VCaP (cell line): ENCODE results near the gene ISM2.
"Not testable (repeated sequence)": the region's sequence is repeated elsewhere in the genome, so short reads cannot be mapped to it uniquely, and the experiment has no call there.

Source experiments
- H3K27ac ChIP-seq: fragments of 450-650 bp; 2 replicates; pipeline ENCODE4 v1.5.1; 2017
- CTCF ChIP-seq: fragments of 450-650 bp; conservative IDR thresholded peaks from 2 replicates; pipeline ENCODE4 v1.5.1; 2017; ENCODE audit warnings: mild to moderate bottlenecking, moderate library complexity

ISM2 gene

DNA sequence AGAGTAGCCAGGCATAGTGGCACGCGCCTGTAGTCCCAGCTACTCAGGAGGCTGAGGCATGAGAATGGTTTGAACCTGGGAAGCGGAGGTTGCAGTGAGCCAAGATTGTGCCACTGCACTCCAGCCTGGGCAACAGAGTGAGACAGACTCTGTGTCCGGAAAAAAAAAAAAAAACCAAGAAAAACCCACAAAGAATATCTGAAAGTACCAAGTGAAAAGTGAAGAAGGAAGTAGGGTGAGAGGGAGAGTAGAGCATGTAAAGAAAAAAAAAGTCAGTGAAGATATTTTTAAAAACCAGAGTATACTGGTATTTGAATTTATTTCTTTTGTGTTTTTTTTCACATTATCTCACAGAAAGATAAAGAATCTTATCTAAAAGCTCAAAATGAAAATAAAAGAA lies 43.3 kb upstream of the ISM2 start:
- peak overlapping the region; percentile 69 for H3K27ac ChIP-seq
- TF ChIP-seq CTCF: no peak

- H3K27ac ChIP-seq: peak overlapping the region; percentile 32; the same call in 1 of the 2 replicates
Observed at GRCh38 chr14:77536951-77537350, 38.3 kb upstream of the ISM2 start.

DNA sequence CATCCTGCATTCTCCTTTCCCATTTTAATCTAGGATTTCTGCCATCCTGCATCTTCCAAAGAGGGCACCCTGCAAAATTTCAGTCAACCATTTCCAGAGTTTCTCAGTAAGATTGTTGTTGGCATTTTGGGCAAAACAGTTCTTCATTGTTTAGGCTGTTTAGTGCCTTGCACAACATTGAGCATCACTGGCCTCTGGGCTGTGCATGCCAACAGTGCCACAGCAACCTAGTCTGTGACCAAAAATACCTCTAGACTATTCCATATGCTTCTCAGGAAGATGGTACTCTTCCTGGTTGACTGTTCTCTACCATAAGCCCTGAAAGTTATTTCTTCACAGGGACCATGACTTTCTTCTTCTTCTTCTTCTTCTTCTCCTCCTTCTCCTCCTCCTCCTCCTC lies 32.5 kb upstream of the ISM2 start:
- TF ChIP-seq CTCF: no peak
- H3K27ac ChIP-seq: no peak overlapping the region

GRCh38 chr14:77529963-77530362 lies 31.3 kb upstream of the ISM2 start:
- no peak overlapping the region for H3K27ac ChIP-seq
- no peak for TF ChIP-seq CTCF

DNA sequence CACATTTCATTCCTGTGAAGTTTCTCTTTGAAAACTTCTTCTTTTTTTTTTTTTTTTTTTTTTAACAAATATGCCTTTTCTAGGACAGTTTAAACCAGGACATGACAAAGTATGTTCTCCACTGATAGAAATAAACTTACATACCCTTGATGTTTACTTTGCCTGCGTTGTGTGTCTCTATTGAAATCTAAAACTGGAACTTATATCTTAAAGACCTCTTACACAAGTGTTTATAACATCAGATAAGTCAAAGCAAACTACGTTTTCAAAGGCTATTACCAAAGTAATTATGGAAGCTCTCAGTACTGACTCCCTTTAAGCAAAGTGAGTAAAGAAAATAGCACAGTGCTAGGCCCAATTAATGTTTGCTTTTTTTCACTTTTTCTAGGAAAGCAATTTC lies 30.6 kb upstream of the ISM2 start:
- no peak overlapping the region for H3K27ac ChIP-seq
- TF ChIP-seq CTCF: no peak

GRCh38 chr14:77528701-77529100 lies 30.1 kb upstream of the ISM2 start:
- H3K27ac ChIP-seq: not testable (repeated sequence)

DNA sequence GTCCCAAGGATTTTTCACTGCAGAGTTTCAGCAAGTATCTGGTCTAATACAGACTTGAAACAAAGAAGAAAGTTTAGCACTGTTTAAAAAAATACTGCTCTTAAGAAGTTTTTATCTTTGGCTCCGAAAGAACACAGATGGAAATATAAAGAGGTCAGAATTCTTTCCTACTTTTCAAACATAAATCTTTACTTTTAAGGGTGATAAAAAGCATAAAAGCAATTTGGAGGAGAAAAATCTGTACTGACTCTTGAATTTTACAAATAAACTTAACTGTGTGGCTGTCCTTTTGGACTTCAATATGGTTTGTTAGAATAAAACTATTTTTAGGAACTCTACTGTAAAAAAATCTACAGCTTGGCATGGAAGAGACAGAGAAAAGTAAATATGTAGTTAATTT lies 27.6 kb upstream of the ISM2 start:
- no peak for TF ChIP-seq CTCF

GRCh38 chr14:77524536-77524935 lies 25.9 kb upstream of the ISM2 start:
- TF ChIP-seq CTCF: no peak

More for the DNA sequence above, 27.6 kb upstream of the ISM2 start:
- no peak overlapping the region for H3K27ac ChIP-seq

GRCh38 chr14:77523109-77523508 lies 24.5 kb upstream of the ISM2 start:
- H3K27ac ChIP-seq: no peak overlapping the region
- TF ChIP-seq CTCF: no peak

More at GRCh38 chr14:77524536-77524935, 25.9 kb upstream of the ISM2 start:
- H3K27ac ChIP-seq: no peak overlapping the region
